Measurements from ENCODE around the gene ALOX12. TPM values are rescaled to one million over a fixed set of nuclear protein-coding genes. Genes with fewer than 3 reads are reported as not detected.

ALOX12 gene
- total RNA-seq, 1 experiment from 2014 or later, result not detected

DNA sequence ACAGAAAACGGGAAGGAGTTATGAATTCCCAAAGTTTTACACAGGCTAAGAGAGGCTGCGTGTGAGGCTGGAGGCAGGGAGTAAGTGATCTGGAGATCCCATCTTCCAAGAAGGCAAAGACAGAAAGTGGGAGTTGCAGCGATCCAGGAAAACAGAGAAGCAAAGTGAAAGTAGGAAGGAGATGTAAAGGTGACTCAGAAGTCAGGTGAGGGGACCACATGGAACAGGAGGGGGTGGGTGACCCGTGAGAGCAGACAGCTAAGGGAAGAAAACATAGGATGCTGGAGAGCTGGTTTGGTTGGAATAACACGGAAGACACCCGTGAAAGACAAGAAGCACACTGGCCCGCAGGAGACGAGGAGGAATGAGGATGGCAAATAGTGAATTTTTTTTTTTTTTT lies 1.3 kb downstream of the ALOX12 start:
- no peak for DNase-seq (ENCODE audit: low read depth, low spot score)
- in situ Hi-C loops (cut with HindIII; ENCODE audit: low pct_unique_long_range_greater_than_20kb, low sequenced_read_pairs), result no loop called here

DNA sequence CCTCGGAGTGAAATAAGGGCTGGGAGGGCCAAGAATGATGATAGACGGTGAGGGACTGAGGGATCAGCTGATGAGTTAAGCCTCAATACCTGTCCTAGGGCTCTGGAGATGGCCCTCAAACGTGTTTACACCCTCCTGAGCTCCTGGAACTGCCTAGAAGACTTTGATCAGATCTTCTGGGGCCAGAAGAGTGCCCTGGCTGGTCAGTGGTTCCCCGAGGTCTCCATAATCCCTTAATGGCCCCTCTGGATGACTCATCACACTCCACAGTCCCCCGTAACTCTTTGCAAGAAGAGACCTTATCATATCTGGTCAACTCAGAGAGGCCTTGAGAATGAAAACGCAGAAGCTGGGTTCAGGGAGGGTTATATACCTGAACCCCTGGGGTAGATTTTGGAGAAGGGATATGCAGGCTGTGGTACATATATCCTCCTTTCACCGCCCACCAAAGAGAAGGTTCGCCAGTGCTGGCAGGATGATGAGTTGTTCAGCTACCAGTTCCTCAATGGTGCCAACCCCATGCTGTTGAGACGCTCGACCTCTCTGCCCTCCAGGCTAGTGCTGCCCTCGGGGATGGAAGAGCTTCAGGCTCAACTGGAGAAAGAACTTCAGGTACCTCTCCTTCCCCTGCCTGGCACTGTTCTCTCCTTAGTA lies 3.1 kb downstream of the ALOX12 start:
- in situ Hi-C loops (cut with HindIII; ENCODE audit: low pct_unique_long_range_greater_than_20kb, low sequenced_read_pairs), result no loop called here
- no peak for DNase-seq (ENCODE audit: low read depth, low spot score)

DNA sequence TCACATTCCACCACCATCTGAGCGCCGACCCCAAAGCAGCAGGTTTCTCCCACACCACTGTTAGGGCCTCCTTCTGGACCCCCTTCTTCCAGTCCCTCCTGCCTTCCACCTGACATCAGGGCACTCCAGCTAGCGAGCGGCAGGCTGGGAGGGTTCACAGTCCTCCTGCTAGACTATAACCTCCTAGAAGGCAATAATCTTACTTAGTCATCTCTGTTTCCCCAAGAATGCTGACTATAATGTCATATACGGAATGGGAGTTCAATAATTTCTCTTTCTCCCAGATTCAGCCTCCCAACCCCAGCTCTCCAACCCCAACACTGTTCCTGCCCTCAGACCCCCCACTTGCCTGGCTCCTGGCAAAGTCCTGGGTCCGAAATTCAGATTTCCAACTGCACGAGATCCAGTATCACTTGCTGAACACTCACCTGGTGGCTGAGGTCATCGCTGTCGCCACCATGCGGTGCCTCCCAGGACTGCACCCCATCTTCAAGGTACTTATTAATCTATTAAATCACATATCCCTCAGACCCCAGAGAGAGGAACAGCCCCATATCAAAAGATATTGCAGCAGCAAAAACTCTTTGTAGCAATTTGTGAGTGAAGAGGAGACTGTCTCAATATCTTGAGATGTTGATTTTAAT lies 5.6 kb downstream of the ALOX12 start:
- in situ Hi-C loops (cut with HindIII; ENCODE audit: low pct_unique_long_range_greater_than_20kb, low sequenced_read_pairs), result no loop called here

GRCh38 chr17:7002288-7003047 lies 6.6 kb downstream of the ALOX12 start:
- no peak for DNase-seq (ENCODE audit: low read depth, low spot score)
- in situ Hi-C loops (cut with HindIII; ENCODE audit: low pct_unique_long_range_greater_than_20kb, low sequenced_read_pairs), result no loop called here

More for the DNA sequence above, 5.6 kb downstream of the ALOX12 start:
- DNase-seq (ENCODE audit: low read depth, low spot score), result peak; percentile 49

GRCh38 chr17:7003745-7004144 lies 7.9 kb downstream of the ALOX12 start:
- no peak for DNase-seq (ENCODE audit: low read depth, low spot score)
- in situ Hi-C loops (cut with HindIII; ENCODE audit: low pct_unique_long_range_greater_than_20kb, low sequenced_read_pairs), result no loop called here

GRCh38 chr17:7004398-7005253 lies 8.8 kb downstream of the ALOX12 start:
- DNase-seq (ENCODE audit: low read depth, low spot score), result peak; percentile 88
- in situ Hi-C loops (cut with HindIII; ENCODE audit: low pct_unique_long_range_greater_than_20kb, low sequenced_read_pairs), result no loop called here

DNA sequence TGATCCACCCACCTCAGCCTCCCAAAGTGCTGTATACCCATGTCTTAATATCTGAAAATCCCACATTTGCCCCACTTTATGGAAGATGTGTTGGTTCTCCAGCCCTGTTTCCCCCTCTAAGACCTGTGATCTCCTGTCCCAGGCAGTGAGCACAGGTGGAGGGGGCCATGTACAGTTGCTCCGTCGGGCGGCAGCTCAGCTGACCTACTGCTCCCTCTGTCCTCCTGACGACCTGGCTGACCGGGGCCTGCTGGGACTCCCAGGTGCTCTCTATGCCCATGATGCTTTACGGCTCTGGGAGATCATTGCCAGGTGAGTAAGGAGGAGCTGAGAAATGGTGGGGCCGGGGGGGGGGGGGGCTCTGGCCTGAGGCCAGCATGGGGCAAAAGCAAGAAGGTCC lies 9.9 kb downstream of the ALOX12 start:
- DNase-seq (ENCODE audit: low read depth, low spot score), result no peak
- in situ Hi-C loops (cut with HindIII; ENCODE audit: low pct_unique_long_range_greater_than_20kb, low sequenced_read_pairs), result no loop called here

DNA sequence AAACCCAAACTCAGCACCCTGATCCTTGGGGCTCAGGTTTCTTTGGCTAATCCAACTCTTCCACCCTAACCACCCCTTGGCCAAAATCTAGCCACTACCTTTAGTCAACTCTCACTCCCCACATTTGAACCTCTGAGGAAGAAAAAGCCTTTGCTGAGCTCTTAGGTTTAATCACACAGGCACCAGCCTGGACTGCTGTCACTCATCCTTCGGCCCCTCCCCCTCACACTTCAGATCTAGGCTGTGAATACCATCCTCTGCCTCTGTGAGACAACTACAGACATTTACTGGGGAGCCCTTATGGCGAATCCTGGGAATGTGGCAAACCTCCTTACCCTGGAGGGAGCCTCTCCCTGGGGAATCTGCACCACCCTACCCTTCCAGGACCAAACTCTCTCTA lies 11.3 kb downstream of the ALOX12 start:
- in situ Hi-C loops (cut with HindIII; ENCODE audit: low pct_unique_long_range_greater_than_20kb, low sequenced_read_pairs), result no loop called here
- DNase-seq (ENCODE audit: low read depth, low spot score), result no peak

GRCh38 chr17:7010523-7010922 lies 14.7 kb downstream of the ALOX12 start:
- in situ Hi-C loops (cut with HindIII; ENCODE audit: low pct_unique_long_range_greater_than_20kb, low sequenced_read_pairs), result no loop called here
- DNase-seq (ENCODE audit: low read depth, low spot score), result no peak

DNA sequence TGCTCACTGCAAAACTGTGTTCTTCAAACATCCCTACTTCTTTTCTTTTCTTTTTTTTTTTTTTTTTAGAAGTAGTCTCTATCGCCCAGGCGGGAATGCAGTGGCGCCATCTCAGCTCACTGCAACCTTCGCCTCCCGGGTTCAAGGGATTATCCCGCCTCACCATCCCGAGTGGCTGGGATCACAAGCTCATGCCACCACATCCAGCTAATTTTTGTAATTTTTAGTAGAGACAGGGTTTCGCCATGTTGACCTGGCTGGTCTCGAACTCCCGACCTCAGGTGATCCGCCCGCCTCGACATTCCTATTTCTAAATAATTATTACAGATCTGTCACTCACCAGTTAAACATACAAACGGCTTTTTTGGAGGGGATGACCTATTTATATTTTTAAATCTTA lies 15.6 kb downstream of the ALOX12 start:
- no peak for DNase-seq (ENCODE audit: low read depth, low spot score)
- in situ Hi-C loops (cut with HindIII; ENCODE audit: low pct_unique_long_range_greater_than_20kb, low sequenced_read_pairs), result no loop called here

DNA sequence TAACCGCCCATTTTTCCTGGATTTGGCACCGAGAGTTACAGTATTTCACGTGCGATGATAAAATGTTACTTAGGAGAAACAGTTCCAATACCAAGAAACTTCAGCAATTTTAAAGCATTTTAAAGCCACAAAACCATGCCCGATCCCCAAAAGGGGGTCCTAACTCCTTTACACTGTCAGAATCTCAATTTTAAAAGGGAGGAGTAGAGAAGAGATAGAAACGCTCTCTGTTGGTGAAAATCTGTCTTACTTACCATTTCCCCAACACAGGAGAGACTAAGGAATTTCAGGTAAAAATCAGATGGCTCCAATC lies 16.0 kb downstream of the ALOX12 start:
- in situ Hi-C loops (cut with HindIII; ENCODE audit: low pct_unique_long_range_greater_than_20kb, low sequenced_read_pairs), result no loop called here

GRCh38 chr17:7014261-7014994 lies 18.6 kb downstream of the ALOX12 start:
- peak; percentile 96 for DNase-seq (ENCODE audit: low read depth, low spot score)
- in situ Hi-C loops (cut with HindIII; ENCODE audit: low pct_unique_long_range_greater_than_20kb, low sequenced_read_pairs), result no loop called here

More for the DNA sequence above, 16.0 kb downstream of the ALOX12 start:
- DNase-seq (ENCODE audit: low read depth, low spot score), result no peak

GRCh38 chr17:7014995-7015958 lies 19.4 kb downstream of the ALOX12 start:
- in situ Hi-C loops (cut with HindIII; ENCODE audit: low pct_unique_long_range_greater_than_20kb, low sequenced_read_pairs), result no loop called here
- no peak for DNase-seq (ENCODE audit: low read depth, low spot score)

DNA sequence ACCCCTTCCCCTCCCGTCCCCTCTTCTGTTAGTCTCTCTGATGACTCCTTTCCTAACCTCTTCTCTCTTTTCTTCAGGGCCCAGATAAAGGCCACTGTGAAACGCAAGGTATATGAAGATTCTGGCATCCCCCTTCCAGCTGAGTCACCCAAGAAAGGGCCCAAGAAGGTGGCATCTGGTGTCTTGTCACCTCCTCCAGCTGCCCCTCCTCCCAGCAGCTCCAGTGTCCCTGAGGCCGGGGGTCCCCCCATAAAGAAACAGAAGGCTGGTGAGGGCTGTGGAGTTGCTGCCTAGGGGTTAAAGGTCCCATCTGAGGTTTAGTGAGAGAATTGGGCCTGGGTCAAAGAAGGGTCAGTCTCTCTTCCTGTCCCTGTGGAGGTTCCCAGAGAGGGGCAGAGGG lies 20.6 kb downstream of the ALOX12 start:
- DNase-seq (ENCODE audit: low read depth, low spot score), result no peak
- in situ Hi-C loops (cut with HindIII; ENCODE audit: low pct_unique_long_range_greater_than_20kb, low sequenced_read_pairs), result no loop called here

- DNase-seq (ENCODE audit: low read depth, low spot score), result no peak
- in situ Hi-C loops (cut with HindIII; ENCODE audit: low pct_unique_long_range_greater_than_20kb, low sequenced_read_pairs), result no loop called here
Measured at GRCh38 chr17:7016886-7017826, 21.3 kb downstream of the ALOX12 start.

- in situ Hi-C loops (cut with HindIII; ENCODE audit: low pct_unique_long_range_greater_than_20kb, low sequenced_read_pairs), result no loop called here
- no peak for DNase-seq (ENCODE audit: low read depth, low spot score)
Measured at GRCh38 chr17:7017827-7018200, 22.0 kb downstream of the ALOX12 start.

All from SK-MEL-5 (cell line).